HUES64 (cell line): Measurements from ENCODE around the gene C10orf95.

Source experiments
- H3K27ac ChIP-seq: 2 replicates; pipeline ENCODE4 v1.7.0; 2013; ENCODE audit warnings: low read depth, low read length, inconsistent platforms
- H3K27me3 ChIP-seq: 2 replicates; pipeline ENCODE4 v1.6.1; 2013; ENCODE audit warnings: mild to moderate bottlenecking, low read length; ENCODE audit not compliant: insufficient read depth
- H3K36me3 ChIP-seq: 2 replicates; pipeline ENCODE4 v1.6.1; 2013; ENCODE audit warnings: mild to moderate bottlenecking, low read length; ENCODE audit not compliant: insufficient read depth
- H3K4me1 ChIP-seq: 2 replicates; pipeline ENCODE4 v1.6.1; 2013; ENCODE audit warnings: mild to moderate bottlenecking, low read length, moderate library complexity; ENCODE audit not compliant: insufficient read depth
- H3K4me3 ChIP-seq: 2 replicates; pipeline ENCODE4 v1.5.1; 2013; ENCODE audit warnings: mild to moderate bottlenecking, low read length, moderate library complexity
- H3K9ac ChIP-seq: 2 replicates; pipeline ENCODE4 v1.6.1; 2013; ENCODE audit warnings: mild to moderate bottlenecking, low read depth, low read length
- H3K9me3 ChIP-seq: 2 replicates; pipeline ENCODE4 v1.6.1; 2013; ENCODE audit warnings: low read depth, low read length; ENCODE audit not compliant: insufficient read depth
- WGBS: fragments of 150-250, 120-280 bp; methylation state at CpG from one replicate; pipeline ENCODE4 v1.1.7; 2013; ENCODE audit warnings: missing lambda C conversion rate; 5-methylcytosine and 5-hydroxymethylcytosine counted together

Gene C10orf95

GRCh38 chr10:102421757-102422512 is 29.4 kb downstream of the C10orf95 start:
- WGBS, result 5% methylated on average over 62 of the region's 62 CpGs
- H3K27ac ChIP-seq, result no peak overlapping the region; the same call in 1 of the 2 replicates

GRCh38 chr10:102421507-102421756 is 29.9 kb downstream of the C10orf95 start:
- Histone ChIP-seq H3K27ac (peak overlapping the region; percentile 86; the same call in 1 of the 2 replicates), H3K9me3 (no peaks in the 10 kb centered on the region), H3K27me3 (peaks cover 12% of the 10 kb centered on the region), H3K4me3 (peak overlapping the region; percentile 72), H3K36me3 (peaks cover 17% of the 10 kb centered on the region), H3K4me1 (peaks cover 10% of the 10 kb centered on the region), H3K9ac (peak overlapping the region; percentile 78)
- WGBS, result 1% methylated on average over 14 of the region's 14 CpGs

More at GRCh38 chr10:102421757-102422512, 29.4 kb downstream of the C10orf95 start:
- Histone ChIP-seq H3K27me3 (peaks cover 12% of the 10 kb centered on the region), H3K9me3 (no peaks in the 10 kb centered on the region), H3K36me3 (peaks cover 17% of the 10 kb centered on the region), H3K9ac (peak overlapping the region; percentile 78), H3K4me1 (peaks cover 10% of the 10 kb centered on the region), H3K4me3 (peak overlapping the region; percentile 72)

- peak within 1 kb of the TSS; percentile 78 for H3K9ac ChIP-seq
- H3K36me3 ChIP-seq, result peaks cover 17% of the 10 kb centered on the region
- peaks cover 12% of the 10 kb centered on the region for H3K27me3 ChIP-seq
- H3K4me3 ChIP-seq, result peak within 1 kb of the TSS; percentile 72
- peak within 1 kb of the TSS; percentile 86; the same call in 1 of the 2 replicates for H3K27ac ChIP-seq
- peaks cover 10% of the 10 kb centered on the region for H3K4me1 ChIP-seq
- under 1% methylated on average over 66 of the region's 66 CpGs for WGBS
- no peaks in the 10 kb centered on the region for H3K9me3 ChIP-seq
Observed at GRCh38 chr10:102420714-102421506, 30.4 kb downstream of the C10orf95 start, which contains the start of gene FBXL15. Gene FBXL15 (plus strand): TSS chr10:102420836. CDS start chr10:102421130, 294 bp downstream.

DNA sequence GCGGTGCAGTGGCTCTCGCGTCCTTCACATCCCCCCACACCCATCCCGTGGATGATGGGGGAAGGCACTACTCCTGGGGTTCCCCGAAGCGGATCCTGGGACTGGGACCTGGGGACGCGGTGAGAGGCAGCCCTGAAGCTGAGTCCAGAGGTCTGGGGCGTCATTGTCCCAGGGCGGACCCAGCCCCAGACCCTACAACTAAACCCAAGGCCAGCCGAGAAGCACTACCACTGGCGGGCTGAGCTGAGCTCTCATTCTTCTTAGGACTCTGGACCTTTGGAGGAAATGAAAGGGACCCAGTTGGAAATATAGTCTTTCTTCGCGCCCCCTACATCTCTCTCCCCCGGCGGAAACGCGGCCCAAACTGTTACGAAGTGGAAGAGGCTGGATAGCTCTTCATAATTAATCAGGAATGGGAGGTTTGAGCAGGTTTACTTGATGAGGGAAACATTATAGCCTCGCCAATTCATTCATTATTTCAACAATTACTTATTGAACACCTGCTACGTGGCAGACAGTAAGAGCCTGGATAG is 31.1 kb downstream of the C10orf95 start:
- Histone ChIP-seq H3K4me1 (peaks cover 10% of the 10 kb centered on the region), H3K27ac (peak overlapping the region; percentile 86; the same call in 1 of the 2 replicates), H3K9ac (0 out of 2 replicates have a peak overlapping the region, but pooled peaks have one; percentile 78), H3K27me3 (peaks cover 12% of the 10 kb centered on the region), H3K9me3 (no peaks in the 10 kb centered on the region), H3K36me3 (peaks cover 17% of the 10 kb centered on the region), H3K4me3 (peak overlapping the region; percentile 72)
- under 1% methylated on average over 14 of the region's 21 CpGs for WGBS

- H3K9ac ChIP-seq, result no peak overlapping the region
- H3K27ac ChIP-seq, result peak overlapping the region; percentile 57; the same call in 1 of the 2 replicates
- peaks cover 16% of the 10 kb centered on the region for H3K36me3 ChIP-seq
- peak overlapping the region; percentile 72 for H3K4me3 ChIP-seq
- peaks cover 10% of the 10 kb centered on the region for H3K4me1 ChIP-seq
- WGBS, result 1% methylated on average over 53 of the region's 54 CpGs
- H3K9me3 ChIP-seq, result no peaks in the 10 kb centered on the region
- peaks cover 12% of the 10 kb centered on the region for H3K27me3 ChIP-seq
Observed at GRCh38 chr10:102419269-102420180, 31.8 kb downstream of the C10orf95 start.

DNA sequence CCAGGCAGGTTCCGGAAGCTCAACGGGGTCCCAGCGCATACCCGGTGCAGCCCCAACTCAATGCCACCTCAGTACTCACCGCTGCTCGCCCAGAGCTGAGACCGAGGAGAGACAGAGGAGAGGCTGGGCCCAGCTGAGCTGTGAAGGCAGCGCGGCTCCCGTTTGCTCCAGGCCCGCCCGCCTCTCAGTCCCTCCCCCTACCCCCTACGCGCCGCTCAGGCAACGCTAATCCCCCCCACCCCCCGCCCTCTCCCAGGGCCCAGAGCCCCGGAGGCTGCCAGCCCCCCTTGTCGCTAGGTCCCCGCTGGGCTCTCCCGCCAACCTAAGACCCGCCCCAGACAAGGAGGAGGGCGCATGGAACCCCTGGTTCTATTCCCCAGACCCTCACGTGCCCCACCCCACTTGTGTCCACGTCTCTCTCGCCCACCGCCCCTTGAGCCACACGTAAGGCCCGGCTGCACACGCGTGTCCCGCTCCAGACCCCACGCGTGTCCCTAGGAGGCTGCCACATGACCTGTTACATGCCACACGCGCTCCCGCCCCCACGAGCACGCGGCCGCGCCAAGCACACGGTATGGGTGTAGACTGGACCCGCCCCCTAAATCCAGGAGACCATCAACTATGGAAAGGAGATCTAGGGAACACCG is 32.6 kb downstream of the C10orf95 start, which contains the start of gene PSD:
TSS of gene PSD (minus strand) at position 164 of the 647 bp plus-strand sequence. CDS start 1,747 bp downstream, outside the sequence.
- peaks cover 12% of the 10 kb centered on the region for H3K27me3 ChIP-seq
- peak within 1 kb of the TSS; percentile 57; the same call in 1 of the 2 replicates for H3K27ac ChIP-seq
- peaks cover 8% of the 10 kb centered on the region for H3K36me3 ChIP-seq
- WGBS, result under 1% methylated on average over 43 of the region's 45 CpGs
- H3K4me3 ChIP-seq, result peak within 1 kb of the TSS; percentile 72
- H3K4me1 ChIP-seq, result peaks cover 10% of the 10 kb centered on the region
- H3K9ac ChIP-seq, result no peak within 1 kb of the TSS
- H3K9me3 ChIP-seq, result no peaks in the 10 kb centered on the region

GRCh38 chr10:102416695-102417094 is 34.6 kb downstream of the C10orf95 start:
- no peak overlapping the region for H3K27ac ChIP-seq
- H3K4me3 ChIP-seq, result no peak overlapping the region
- H3K27me3 ChIP-seq, result peaks cover 10% of the 10 kb centered on the region
- H3K9ac ChIP-seq, result no peak overlapping the region
- H3K4me1 ChIP-seq, result peaks cover 4% of the 10 kb centered on the region; the same call in 1 of the 2 replicates
- no peaks in the 10 kb centered on the region for H3K36me3 ChIP-seq
- no peaks in the 10 kb centered on the region for H3K9me3 ChIP-seq
- 92% methylated on average over 20 of the region's 20 CpGs for WGBS

DNA sequence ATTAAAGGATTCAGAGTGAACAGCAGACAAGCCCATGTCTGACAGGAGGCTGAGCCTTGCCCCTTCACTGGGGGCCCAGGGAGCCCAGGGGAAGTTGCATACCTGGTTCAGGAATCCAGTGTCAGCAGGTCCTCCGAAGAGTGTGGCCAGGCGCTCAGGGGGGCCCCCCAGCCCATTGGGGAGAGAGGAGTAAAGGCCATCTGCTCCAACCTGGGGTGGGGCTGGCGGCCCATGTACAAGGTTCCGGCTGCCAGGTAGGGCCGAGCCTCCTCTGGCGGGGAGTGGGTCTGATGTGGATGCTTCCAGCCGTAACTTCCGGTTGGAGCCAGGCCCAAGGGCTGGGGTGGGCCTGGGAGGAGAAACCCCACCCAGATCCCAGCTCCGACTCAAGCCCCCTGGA is 35.1 kb downstream of the C10orf95 start:
- WGBS, result 86% methylated on average over 9 of the region's 9 CpGs
- H3K27me3 ChIP-seq, result peaks cover 15% of the 10 kb centered on the region
- H3K9ac ChIP-seq, result no peak overlapping the region

DNA sequence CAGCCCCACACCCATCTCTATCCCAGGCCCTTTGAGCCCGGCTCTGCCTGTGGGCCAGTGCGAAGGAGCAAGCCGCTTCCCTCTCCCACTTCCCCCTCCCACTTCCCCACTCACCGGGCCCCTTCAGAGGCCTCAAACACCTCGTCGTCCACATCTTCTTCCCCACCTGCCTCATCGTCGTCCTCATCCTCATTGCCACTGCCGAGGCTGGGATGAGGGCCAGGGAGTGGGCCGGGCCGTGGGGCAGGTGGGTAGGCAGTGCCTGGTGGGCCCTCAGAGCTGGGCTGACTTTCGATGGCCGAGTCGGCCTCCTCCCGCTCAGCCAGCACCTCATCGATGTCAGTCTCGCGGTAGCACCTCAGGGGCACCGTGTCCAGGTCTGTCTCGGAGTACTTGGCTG is 36.6 kb downstream of the C10orf95 start:
- Histone ChIP-seq H3K4me1 (peaks cover 7% of the 10 kb centered on the region; the same call in 1 of the 2 replicates), H3K27me3 (peaks cover 30% of the 10 kb centered on the region), H3K27ac (no peak overlapping the region), H3K9ac (no peak overlapping the region), H3K4me3 (no peak overlapping the region), H3K9me3 (no peaks in the 10 kb centered on the region), H3K36me3 (no peaks in the 10 kb centered on the region)
- WGBS, result 81% methylated on average over 20 of the region's 20 CpGs

More for the DNA sequence above, 35.1 kb downstream of the C10orf95 start:
- no peaks in the 10 kb centered on the region for H3K36me3 ChIP-seq
- no peak overlapping the region for H3K27ac ChIP-seq
- H3K4me1 ChIP-seq, result peaks cover 4% of the 10 kb centered on the region; the same call in 1 of the 2 replicates
- H3K4me3 ChIP-seq, result no peak overlapping the region
- H3K9me3 ChIP-seq, result no peaks in the 10 kb centered on the region
